Loucy (cell line): ENCODE measurements around the gene GRID2.
"Not testable (repeated sequence)": the region's sequence is repeated elsewhere in the genome, so short reads cannot be mapped to it uniquely, and the experiment has no call there.

ENCODE experiments used
- H2AFZ ChIP-seq: fragments of 200-600 bp; sonication (generic); 2 replicates; pipeline ENCODE4 v1.6.0; 2016; ENCODE audit warnings: antibody characterized with exemption, mild to moderate bottlenecking, low read length, moderate library complexity
- H3F3A ChIP-seq: fragments of 200-600 bp; 2 replicates; pipeline ENCODE4 v1.6.0; 2016; ENCODE audit warnings: antibody characterized with exemption, low read depth, mild to moderate bottlenecking
- H3K27me3 ChIP-seq: fragments of 200-600 bp; sonication (generic); 2 replicates; pipeline ENCODE4 v1.6.1; 2014; ENCODE audit warnings: low read length, mild to moderate bottlenecking; ENCODE audit not compliant: insufficient read depth, poor library complexity, severe bottlenecking
- H3K36me3 ChIP-seq: fragments of 200-600 bp; sonication (generic); 2 replicates; pipeline ENCODE4 v1.6.1; 2016; ENCODE audit warnings: low read length; ENCODE audit not compliant: insufficient read depth
- H3K4me1 ChIP-seq: fragments of 200-600 bp; sonication (generic); 2 replicates; pipeline ENCODE4 v1.5.1; 2014; ENCODE audit warnings: low read length, mild to moderate bottlenecking; ENCODE audit not compliant: insufficient read depth, poor library complexity, severe bottlenecking
- H3K4me2 ChIP-seq: fragments of 200-600 bp; sonication (generic); 2 replicates; pipeline ENCODE4 v1.6.0; 2014; ENCODE audit warnings: antibody characterized with exemption, low read length, low read depth, mild to moderate bottlenecking; ENCODE audit not compliant: poor library complexity, severe bottlenecking
- H3K4me3 ChIP-seq: fragments of 200-600 bp; sonication (generic); 2 replicates; pipeline ENCODE4 v1.5.1; 2014; ENCODE audit warnings: low read length, mild to moderate bottlenecking, mixed read lengths; ENCODE audit not compliant: poor library complexity, severe bottlenecking
- H3K79me2 ChIP-seq: fragments of 200-600 bp; sonication (generic); 2 replicates; pipeline ENCODE4 v1.6.1; 2014; ENCODE audit warnings: low read length; ENCODE audit not compliant: insufficient read depth
- H3K9ac ChIP-seq: fragments of 200-600 bp; sonication (generic); 2 replicates; pipeline ENCODE4 v1.6.0; 2014; ENCODE audit warnings: mild to moderate bottlenecking, low read depth, low read length, moderate library complexity; ENCODE audit not compliant: poor library complexity, severe bottlenecking
- H3K9me2 ChIP-seq: fragments of 200-600 bp; sonication (generic); replicated peaks from 2 replicates; pipeline ENCODE4 v1.6.1; 2016; ENCODE audit warnings: low read depth, low read length, mixed read lengths
- H3K9me3 ChIP-seq: fragments of 200-600 bp; sonication (generic); 2 replicates; pipeline ENCODE4 v1.6.1; 2014; ENCODE audit warnings: mild to moderate bottlenecking, antibody characterized with exemption, low read length, low read depth; ENCODE audit not compliant: insufficient read depth
- H4K20me1 ChIP-seq: fragments of 200-600 bp; sonication (generic); 2 replicates; pipeline ENCODE4 v1.6.0; 2014; ENCODE audit warnings: antibody characterized with exemption, low read length, mild to moderate bottlenecking; ENCODE audit not compliant: insufficient read depth, poor library complexity, severe bottlenecking
- EZH2phosphoT487 ChIP-seq: fragments of 200-600 bp; IDR thresholded peaks from 2 replicates; pipeline ENCODE4 v1.6.1; 2018; ENCODE audit warnings: antibody characterized with exemption, mild to moderate bottlenecking, moderate library complexity, borderline replicate concordance
- TF ChIP-seq, protein P1 (sequence below): fragments of 200-600 bp; sonication (generic); conservative IDR thresholded peaks from 2 replicates; pipeline ENCODE4 v1.5.1; 2014; ENCODE audit warnings: mild to moderate bottlenecking, antibody characterized with exemption, low read length

Gene GRID2

DNA sequence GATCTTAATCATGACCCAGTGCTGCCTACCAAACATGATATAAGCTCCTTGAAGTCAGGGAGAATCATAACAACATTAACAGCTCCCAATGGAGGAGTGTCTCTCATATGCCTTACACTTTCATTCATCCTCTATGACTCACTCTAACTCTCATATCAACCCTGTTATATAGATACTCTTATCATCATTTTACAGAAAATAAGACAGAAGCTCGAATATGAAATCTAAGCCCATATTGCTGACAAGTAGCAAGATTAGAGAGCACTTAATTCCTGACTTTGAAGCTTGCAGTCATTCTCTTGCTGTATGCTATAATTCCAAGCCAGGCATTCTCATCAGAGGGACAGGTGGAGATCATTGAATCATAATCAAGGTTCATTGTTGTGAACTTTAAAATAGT, 1048.1 kb downstream of the GRID2 start:
- Histone ChIP-seq H3K27me3 (no peaks in the 10 kb centered on the region), H3K4me2 (no peak overlapping the region), H3K4me3 (no peak overlapping the region), H3K36me3 (no peaks in the 10 kb centered on the region), H3K79me2 (no peaks in the 10 kb centered on the region), H3K9me3 (no peaks in the 10 kb centered on the region), H3K4me1 (peaks cover 5% of the 10 kb centered on the region), H3K9ac (no peak overlapping the region), H3K9me2 (no peaks in the 10 kb centered on the region), H2AFZ (no peak overlapping the region), H3F3A (no peaks in the 10 kb centered on the region), H4K20me1 (no peaks in the 10 kb centered on the region)
- TF ChIP-seq, protein P1, sequence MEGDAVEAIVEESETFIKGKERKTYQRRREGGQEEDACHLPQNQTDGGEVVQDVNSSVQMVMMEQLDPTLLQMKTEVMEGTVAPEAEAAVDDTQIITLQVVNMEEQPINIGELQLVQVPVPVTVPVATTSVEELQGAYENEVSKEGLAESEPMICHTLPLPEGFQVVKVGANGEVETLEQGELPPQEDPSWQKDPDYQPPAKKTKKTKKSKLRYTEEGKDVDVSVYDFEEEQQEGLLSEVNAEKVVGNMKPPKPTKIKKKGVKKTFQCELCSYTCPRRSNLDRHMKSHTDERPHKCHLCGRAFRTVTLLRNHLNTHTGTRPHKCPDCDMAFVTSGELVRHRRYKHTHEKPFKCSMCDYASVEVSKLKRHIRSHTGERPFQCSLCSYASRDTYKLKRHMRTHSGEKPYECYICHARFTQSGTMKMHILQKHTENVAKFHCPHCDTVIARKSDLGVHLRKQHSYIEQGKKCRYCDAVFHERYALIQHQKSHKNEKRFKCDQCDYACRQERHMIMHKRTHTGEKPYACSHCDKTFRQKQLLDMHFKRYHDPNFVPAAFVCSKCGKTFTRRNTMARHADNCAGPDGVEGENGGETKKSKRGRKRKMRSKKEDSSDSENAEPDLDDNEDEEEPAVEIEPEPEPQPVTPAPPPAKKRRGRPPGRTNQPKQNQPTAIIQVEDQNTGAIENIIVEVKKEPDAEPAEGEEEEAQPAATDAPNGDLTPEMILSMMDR: no peak
- no peak for TF ChIP-seq EZH2phosphoT487

DNA sequence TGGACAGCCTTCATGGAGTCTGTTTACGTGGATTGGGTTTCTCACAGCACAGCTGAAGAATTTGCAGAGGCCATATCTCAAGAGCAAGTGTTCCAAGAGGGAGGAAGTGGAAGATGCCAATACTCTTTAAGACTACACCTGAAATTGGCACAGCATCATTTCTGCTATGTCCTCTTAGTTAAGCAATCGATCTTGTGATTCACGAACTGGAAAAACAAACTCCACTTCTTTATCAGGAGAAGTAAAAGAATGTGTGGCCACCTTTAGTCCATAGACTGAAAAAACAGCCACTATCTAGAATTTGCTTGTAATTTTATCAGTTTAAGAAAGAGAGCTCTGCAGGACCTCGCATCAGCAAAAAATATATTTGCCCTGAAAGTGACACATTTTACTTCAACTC, 1051.6 kb downstream of the GRID2 start:
- Histone ChIP-seq H3K27me3 (no peaks in the 10 kb centered on the region), H3K9me2 (no peaks in the 10 kb centered on the region), H3K36me3 (no peaks in the 10 kb centered on the region), H3F3A (no peaks in the 10 kb centered on the region), H3K4me1 (peaks cover 5% of the 10 kb centered on the region), H3K4me3 (no peak overlapping the region), H3K4me2 (no peak overlapping the region), H3K9me3 (no peaks in the 10 kb centered on the region), H2AFZ (peak overlapping the region; percentile 34; the same call in 1 of the 2 replicates), H4K20me1 (no peaks in the 10 kb centered on the region), H3K9ac (no peak overlapping the region), H3K79me2 (no peaks in the 10 kb centered on the region)
- TF ChIP-seq, protein P1: no peak
- TF ChIP-seq EZH2phosphoT487: no peak

DNA sequence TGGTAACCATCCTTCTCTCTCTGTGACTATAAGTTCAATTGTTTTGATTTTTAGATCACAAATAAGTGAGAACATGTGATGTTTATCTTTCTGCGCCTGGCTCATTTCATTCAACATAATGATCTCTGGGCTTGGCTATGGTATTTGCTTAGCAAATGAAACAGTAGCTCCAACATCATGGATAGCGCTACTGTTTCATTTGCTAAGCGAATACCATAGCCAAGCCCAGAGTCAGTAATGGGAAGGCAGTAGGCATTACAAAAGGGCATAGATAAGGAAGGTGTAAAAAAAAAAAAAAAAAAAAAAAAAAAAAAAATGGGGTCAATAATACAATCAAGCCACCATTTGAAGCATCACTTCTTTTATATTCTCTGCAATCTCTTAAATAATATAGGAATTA, 1055.8 kb downstream of the GRID2 start:
- no peak for TF ChIP-seq EZH2phosphoT487
- TF ChIP-seq, protein P1: no peak
- Histone ChIP-seq H3K79me2 (no peaks in the 10 kb centered on the region), H3K4me3 (no peak overlapping the region), H3K27me3 (no peaks in the 10 kb centered on the region), H3K9me2 (no peaks in the 10 kb centered on the region), H3K4me1 (no peaks in the 10 kb centered on the region), H3K36me3 (no peaks in the 10 kb centered on the region), H4K20me1 (no peaks in the 10 kb centered on the region), H3K9ac (no peak overlapping the region), H3K9me3 (no peaks in the 10 kb centered on the region), H2AFZ (no peak overlapping the region), H3K4me2 (no peak overlapping the region), H3F3A (no peaks in the 10 kb centered on the region)

DNA sequence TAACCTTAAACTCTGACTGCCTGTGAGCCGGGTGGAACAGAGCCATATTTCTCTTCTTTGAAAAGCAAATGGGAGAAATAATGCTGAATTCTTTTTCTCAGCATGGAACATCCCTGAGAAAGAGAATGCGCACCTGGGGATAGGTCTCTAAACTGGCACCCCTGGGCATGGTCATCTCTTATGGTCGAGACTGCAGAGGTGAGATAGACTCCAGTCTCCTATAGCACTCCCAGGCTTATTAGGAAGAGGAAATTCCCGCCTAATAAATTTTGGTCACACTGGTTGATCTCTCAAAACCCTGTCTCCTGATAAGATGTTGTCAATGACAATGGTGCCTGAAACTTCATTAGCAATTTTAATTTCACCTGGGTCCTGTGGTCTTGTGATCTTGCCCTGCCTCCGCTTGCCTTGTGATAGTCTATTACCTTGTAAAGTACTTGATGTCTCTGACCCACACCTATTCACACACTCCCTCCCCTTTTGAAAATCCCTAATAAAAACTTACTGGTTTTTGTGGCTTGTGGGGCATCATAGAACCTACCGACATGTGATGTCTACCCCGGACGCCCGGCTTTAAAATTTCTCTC, 1062.5 kb downstream of the GRID2 start:
- not testable (repeated sequence) for H3K79me2 ChIP-seq, H3K4me2 ChIP-seq, H3K4me1 ChIP-seq, H3K4me3 ChIP-seq, H3K9ac ChIP-seq, H3K36me3 ChIP-seq, H3K27me3 ChIP-seq, H3K9me2 ChIP-seq, H4K20me1 ChIP-seq, H2AFZ ChIP-seq, H3F3A ChIP-seq, H3K9me3 ChIP-seq
